Neural progenitor cell (in vitro differentiated cells): Measurements from ENCODE around the gene ZNF423.

Experiments
- EZH2 ChIP-seq: fragments of 200-600 bp; sonication (generic); IDR thresholded peaks from 2 replicates; pipeline ENCODE4 v1.6.1; 2017; ENCODE audit warnings: antibody characterized with exemption, mild to moderate bottlenecking, moderate library complexity
- TF ChIP-seq, protein P1 (sequence below): fragments of 200-600 bp; sonication (generic); IDR thresholded peaks from 2 replicates; pipeline ENCODE4 v1.5.1; 2017; ENCODE audit warnings: antibody characterized with exemption, mild to moderate bottlenecking

DNA sequence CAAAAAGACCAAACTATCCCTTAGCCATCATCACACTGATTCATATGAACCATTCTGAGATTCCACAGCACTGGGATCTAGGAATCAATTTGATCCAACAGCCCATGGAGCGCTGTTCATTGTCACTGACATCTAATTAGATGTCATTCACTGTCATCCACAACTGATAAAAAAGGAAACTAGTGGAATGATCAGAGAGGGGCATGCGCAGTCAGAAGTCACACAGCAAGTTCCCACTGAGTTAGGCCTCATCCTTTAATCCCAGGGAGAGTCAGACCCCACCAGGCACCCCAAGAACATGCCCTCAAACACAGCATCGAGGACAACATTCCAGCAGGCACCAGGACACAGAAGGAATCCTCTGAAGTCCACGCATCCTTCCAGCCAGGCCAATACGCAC lies 88.5 kb downstream of the ZNF423 start:
- TF ChIP-seq, protein P1, sequence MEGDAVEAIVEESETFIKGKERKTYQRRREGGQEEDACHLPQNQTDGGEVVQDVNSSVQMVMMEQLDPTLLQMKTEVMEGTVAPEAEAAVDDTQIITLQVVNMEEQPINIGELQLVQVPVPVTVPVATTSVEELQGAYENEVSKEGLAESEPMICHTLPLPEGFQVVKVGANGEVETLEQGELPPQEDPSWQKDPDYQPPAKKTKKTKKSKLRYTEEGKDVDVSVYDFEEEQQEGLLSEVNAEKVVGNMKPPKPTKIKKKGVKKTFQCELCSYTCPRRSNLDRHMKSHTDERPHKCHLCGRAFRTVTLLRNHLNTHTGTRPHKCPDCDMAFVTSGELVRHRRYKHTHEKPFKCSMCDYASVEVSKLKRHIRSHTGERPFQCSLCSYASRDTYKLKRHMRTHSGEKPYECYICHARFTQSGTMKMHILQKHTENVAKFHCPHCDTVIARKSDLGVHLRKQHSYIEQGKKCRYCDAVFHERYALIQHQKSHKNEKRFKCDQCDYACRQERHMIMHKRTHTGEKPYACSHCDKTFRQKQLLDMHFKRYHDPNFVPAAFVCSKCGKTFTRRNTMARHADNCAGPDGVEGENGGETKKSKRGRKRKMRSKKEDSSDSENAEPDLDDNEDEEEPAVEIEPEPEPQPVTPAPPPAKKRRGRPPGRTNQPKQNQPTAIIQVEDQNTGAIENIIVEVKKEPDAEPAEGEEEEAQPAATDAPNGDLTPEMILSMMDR, result no peak
- TF ChIP-seq EZH2, result no peak
